ENCODE results near the gene KIF1B.

KIF1B gene

GRCh38 chr1:10267319-10267718 is 56.9 kb downstream of the KIF1B start:
- H3K4me3 ChIP-seq (ENCODE audit: low read length), result no peak overlapping the region
- H3K23ac ChIP-seq (ENCODE audit: low read length), result no peak overlapping the region
- no peak overlapping the region for H3K4ac ChIP-seq (ENCODE audit: low read depth, low read length)
- H4K8ac ChIP-seq (ENCODE audit: low read depth, low read length), result no peak overlapping the region
- no peaks in the 10 kb centered on the region for H3K4me1 ChIP-seq (ENCODE audit: control insufficient read depth, low read depth, low read length)
- H3K79me1 ChIP-seq (ENCODE audit: low read length), result no peaks in the 10 kb centered on the region
- H3K18ac ChIP-seq (ENCODE audit: low read length), result no peak overlapping the region
- no CpG with 5 or more reads among the region's 5 CpGs for WGBS (ENCODE audit: extremely low coverage, insufficient coverage, low lambda C conversion rate)
- no peak overlapping the region for H3K4me2 ChIP-seq (ENCODE audit: low read length)
- H3K27me3 ChIP-seq (ENCODE audit: insufficient read depth, low read length, poor library complexity), result no peaks in the 10 kb centered on the region
- H4K5ac ChIP-seq (ENCODE audit: low read length), result no peak overlapping the region
- no peak overlapping the region for H3K27ac ChIP-seq (ENCODE audit: low read depth, low read length)
- no peak overlapping the region for H3K56ac ChIP-seq (ENCODE audit: low read length)
- DNase-seq, result no peak
- peaks cover 2% of the 10 kb centered on the region for H3K36me3 ChIP-seq (ENCODE audit: control insufficient read depth, insufficient read depth, low read length)
- H2BK5ac ChIP-seq (ENCODE audit: low read length), result no peak overlapping the region
- no peak overlapping the region for H2BK120ac ChIP-seq (ENCODE audit: low read depth, low read length)
- H3K79me2 ChIP-seq (ENCODE audit: control insufficient read depth, insufficient read depth, low read length), result no peaks in the 10 kb centered on the region
- no peak overlapping the region for H3K9ac ChIP-seq (ENCODE audit: low read length)
- H2AK5ac ChIP-seq (ENCODE audit: low read length), result no peak overlapping the region
- H2BK15ac ChIP-seq (replicated peaks; ENCODE audit: low read depth), result no peak overlapping the region

- Histone ChIP-seq H3K4me1 (ENCODE audit: control insufficient read depth, low read depth, low read length) (no peaks in the 10 kb centered on the region), H3K4me2 (ENCODE audit: low read length) (no peak overlapping the region), H3K79me2 (ENCODE audit: control insufficient read depth, insufficient read depth, low read length) (no peaks in the 10 kb centered on the region), H3K56ac (ENCODE audit: low read length) (no peak overlapping the region), H3K79me1 (ENCODE audit: low read length) (no peaks in the 10 kb centered on the region), H4K5ac (ENCODE audit: low read length) (no peak overlapping the region), H3K4me3 (ENCODE audit: low read length) (no peak overlapping the region), H2BK15ac (replicated peaks; ENCODE audit: low read depth) (no peak overlapping the region), H4K8ac (ENCODE audit: low read depth, low read length) (no peak overlapping the region), H2BK5ac (ENCODE audit: low read length) (no peak overlapping the region), H2AK5ac (ENCODE audit: low read length) (no peak overlapping the region), H3K27ac (ENCODE audit: low read depth, low read length) (no peak overlapping the region), H3K36me3 (ENCODE audit: control insufficient read depth, insufficient read depth, low read length) (peaks cover 2% of the 10 kb centered on the region), H3K4ac (ENCODE audit: low read depth, low read length) (no peak overlapping the region), H3K27me3 (ENCODE audit: insufficient read depth, low read length, poor library complexity) (no peaks in the 10 kb centered on the region), H2BK120ac (ENCODE audit: low read depth, low read length) (no peak overlapping the region), H3K23ac (ENCODE audit: low read length) (no peak overlapping the region), H3K18ac (ENCODE audit: low read length) (no peak overlapping the region), H3K9ac (ENCODE audit: low read length) (no peak overlapping the region)
- WGBS (ENCODE audit: extremely low coverage, insufficient coverage, low lambda C conversion rate), result no CpG with 5 or more reads among the region's 5 CpGs
- DNase-seq, result no peak
Measured at GRCh38 chr1:10267921-10268320, 57.6 kb downstream of the KIF1B start.

- H3K36me3 ChIP-seq (ENCODE audit: control insufficient read depth, insufficient read depth, low read length), result peaks cover 2% of the 10 kb centered on the region
- no peak overlapping the region for H4K8ac ChIP-seq (ENCODE audit: low read depth, low read length)
- no peak overlapping the region for H3K4ac ChIP-seq (ENCODE audit: low read depth, low read length)
- H4K5ac ChIP-seq (ENCODE audit: low read length), result no peak overlapping the region
- no peaks in the 10 kb centered on the region for H3K4me1 ChIP-seq (ENCODE audit: control insufficient read depth, low read depth, low read length)
- no peak overlapping the region for H3K27ac ChIP-seq (ENCODE audit: low read depth, low read length)
- H3K79me1 ChIP-seq (ENCODE audit: low read length), result no peaks in the 10 kb centered on the region
- H3K4me3 ChIP-seq (ENCODE audit: low read length), result no peak overlapping the region
- H3K9ac ChIP-seq (ENCODE audit: low read length), result no peak overlapping the region
- H2AK5ac ChIP-seq (ENCODE audit: low read length), result no peak overlapping the region
- H3K23ac ChIP-seq (ENCODE audit: low read length), result no peak overlapping the region
- H2BK5ac ChIP-seq (ENCODE audit: low read length), result no peak overlapping the region
- H2BK120ac ChIP-seq (ENCODE audit: low read depth, low read length), result no peak overlapping the region
- H3K4me2 ChIP-seq (ENCODE audit: low read length), result no peak overlapping the region
- H3K56ac ChIP-seq (ENCODE audit: low read length), result no peak overlapping the region
- H3K18ac ChIP-seq (ENCODE audit: low read length), result no peak overlapping the region
- no peak overlapping the region for H2BK15ac ChIP-seq (replicated peaks; ENCODE audit: low read depth)
- no peak for DNase-seq
- no peaks in the 10 kb centered on the region for H3K27me3 ChIP-seq (ENCODE audit: insufficient read depth, low read length, poor library complexity)
- H3K79me2 ChIP-seq (ENCODE audit: control insufficient read depth, insufficient read depth, low read length), result no peaks in the 10 kb centered on the region
- WGBS (ENCODE audit: extremely low coverage, insufficient coverage, low lambda C conversion rate), result no CpG with 5 or more reads among the region's 2 CpGs
Measured at GRCh38 chr1:10271090-10271489, 60.7 kb downstream of the KIF1B start.

GRCh38 chr1:10271869-10272268 is 61.5 kb downstream of the KIF1B start:
- Histone ChIP-seq H3K4ac (ENCODE audit: low read depth, low read length) (no peak overlapping the region), H3K9ac (ENCODE audit: low read length) (no peak overlapping the region), H3K27me3 (ENCODE audit: insufficient read depth, low read length, poor library complexity) (no peaks in the 10 kb centered on the region), H3K79me1 (ENCODE audit: low read length) (no peaks in the 10 kb centered on the region), H3K4me2 (ENCODE audit: low read length) (no peak overlapping the region), H4K8ac (ENCODE audit: low read depth, low read length) (no peak overlapping the region), H3K36me3 (ENCODE audit: control insufficient read depth, insufficient read depth, low read length) (peaks cover 2% of the 10 kb centered on the region), H3K4me1 (ENCODE audit: control insufficient read depth, low read depth, low read length) (no peaks in the 10 kb centered on the region), H4K5ac (ENCODE audit: low read length) (no peak overlapping the region), H3K56ac (ENCODE audit: low read length) (no peak overlapping the region), H2BK120ac (ENCODE audit: low read depth, low read length) (no peak overlapping the region), H2BK5ac (ENCODE audit: low read length) (no peak overlapping the region), H3K27ac (ENCODE audit: low read depth, low read length) (no peak overlapping the region), H2BK15ac (replicated peaks; ENCODE audit: low read depth) (no peak overlapping the region), H2AK5ac (ENCODE audit: low read length) (no peak overlapping the region), H3K23ac (ENCODE audit: low read length) (no peak overlapping the region), H3K18ac (ENCODE audit: low read length) (no peak overlapping the region), H3K79me2 (ENCODE audit: control insufficient read depth, insufficient read depth, low read length) (no peaks in the 10 kb centered on the region), H3K4me3 (ENCODE audit: low read length) (no peak overlapping the region)
- WGBS (ENCODE audit: extremely low coverage, insufficient coverage, low lambda C conversion rate), result no CpG with 5 or more reads among the region's 2 CpGs
- no peak for DNase-seq

- H3K27ac ChIP-seq (ENCODE audit: low read depth, low read length), result no peak overlapping the region
Measured at GRCh38 chr1:10272274-10272673, 61.9 kb downstream of the KIF1B start.

GRCh38 chr1:10278880-10279279 is 68.5 kb downstream of the KIF1B start:
- Histone ChIP-seq H3K18ac (ENCODE audit: low read length) (no peak overlapping the region), H3K27ac (ENCODE audit: low read depth, low read length) (no peak overlapping the region), H3K79me2 (ENCODE audit: control insufficient read depth, insufficient read depth, low read length) (no peaks in the 10 kb centered on the region), H3K4ac (ENCODE audit: low read depth, low read length) (no peak overlapping the region), H3K9ac (ENCODE audit: low read length) (no peak overlapping the region), H3K4me3 (ENCODE audit: low read length) (no peak overlapping the region), H2BK120ac (ENCODE audit: low read depth, low read length) (no peak overlapping the region), H2BK5ac (ENCODE audit: low read length) (no peak overlapping the region), H3K4me2 (ENCODE audit: low read length) (no peak overlapping the region), H2AK5ac (ENCODE audit: low read length) (no peak overlapping the region), H3K4me1 (ENCODE audit: control insufficient read depth, low read depth, low read length) (no peaks in the 10 kb centered on the region), H4K8ac (ENCODE audit: low read depth, low read length) (no peak overlapping the region), H3K79me1 (ENCODE audit: low read length) (no peaks in the 10 kb centered on the region), H3K27me3 (ENCODE audit: insufficient read depth, low read length, poor library complexity) (no peaks in the 10 kb centered on the region), H2BK15ac (replicated peaks; ENCODE audit: low read depth) (no peak overlapping the region), H3K23ac (ENCODE audit: low read length) (no peak overlapping the region), H3K36me3 (ENCODE audit: control insufficient read depth, insufficient read depth, low read length) (no peaks in the 10 kb centered on the region), H3K56ac (ENCODE audit: low read length) (no peak overlapping the region), H4K5ac (ENCODE audit: low read length) (no peak overlapping the region)
- DNase-seq, result no peak
- no CpG with 5 or more reads among the region's 5 CpGs for WGBS (ENCODE audit: extremely low coverage, insufficient coverage, low lambda C conversion rate)

More at GRCh38 chr1:10272274-10272673, 61.9 kb downstream of the KIF1B start:
- no peak overlapping the region for H2BK120ac ChIP-seq (ENCODE audit: low read depth, low read length)
- H3K18ac ChIP-seq (ENCODE audit: low read length), result no peak overlapping the region
- no CpG with 5 or more reads among the region's 1 CpG for WGBS (ENCODE audit: extremely low coverage, insufficient coverage, low lambda C conversion rate)
- no peak for DNase-seq
- no peak overlapping the region for H3K4me3 ChIP-seq (ENCODE audit: low read length)
- H3K27me3 ChIP-seq (ENCODE audit: insufficient read depth, low read length, poor library complexity), result no peaks in the 10 kb centered on the region
- no peak overlapping the region for H2BK15ac ChIP-seq (replicated peaks; ENCODE audit: low read depth)
- H3K79me2 ChIP-seq (ENCODE audit: control insufficient read depth, insufficient read depth, low read length), result no peaks in the 10 kb centered on the region
- H3K4ac ChIP-seq (ENCODE audit: low read depth, low read length), result no peak overlapping the region
- no peak overlapping the region for H2BK5ac ChIP-seq (ENCODE audit: low read length)
- no peak overlapping the region for H2AK5ac ChIP-seq (ENCODE audit: low read length)
- H3K9ac ChIP-seq (ENCODE audit: low read length), result no peak overlapping the region
- no peaks in the 10 kb centered on the region for H3K79me1 ChIP-seq (ENCODE audit: low read length)
- H4K8ac ChIP-seq (ENCODE audit: low read depth, low read length), result no peak overlapping the region
- no peak overlapping the region for H3K23ac ChIP-seq (ENCODE audit: low read length)
- no peak overlapping the region for H4K5ac ChIP-seq (ENCODE audit: low read length)
- H3K56ac ChIP-seq (ENCODE audit: low read length), result no peak overlapping the region
- no peaks in the 10 kb centered on the region for H3K4me1 ChIP-seq (ENCODE audit: control insufficient read depth, low read depth, low read length)
- H3K4me2 ChIP-seq (ENCODE audit: low read length), result no peak overlapping the region
- H3K36me3 ChIP-seq (ENCODE audit: control insufficient read depth, insufficient read depth, low read length), result peaks cover 2% of the 10 kb centered on the region
